Measurements from ENCODE around the gene MAP3K3.

- TF ChIP-seq POLR2A (IDR thresholded peaks at IDR 0.05; ENCODE audit: low read length) = no peak
- no peak for TF ChIP-seq GATA1 (IDR thresholded peaks at IDR 0.05; ENCODE audit: low read depth, low read length)
Observed at GRCh38 chr17:63700528-63701455, 78.6 kb downstream of the MAP3K3 start.
